Measurements from ENCODE around the gene GUCA1A.

- no peak for TF ChIP-seq CTCF (IDR thresholded peaks at IDR 0.05 in 4 of 5, conservative IDR thresholded peaks at IDR 0.05 in 1 of 5)
- TF ChIP-seq POLR2A (IDR thresholded peaks at IDR 0.05): no peak
Observed at GRCh38 chr6:42140756-42141602, 32.2 kb upstream of the GUCA1A start.

All from gastrocnemius medialis (tissue), 4 donors.